SU-DHL-6 (cell line): Measurements from ENCODE around the gene PUS10.

Experiments used
- H2AFZ ChIP-seq: fragments of 200-600 bp; sonication (generic); 2 replicates; pipeline ENCODE4 v1.6.1; 2014; ENCODE audit warnings: low read depth, mild to moderate bottlenecking, moderate library complexity, mixed read lengths, antibody characterized with exemption, low read length; ENCODE audit not compliant: severe bottlenecking
- H3F3A ChIP-seq: fragments of 200-600 bp; shearing (Covaris generic); 2 replicates; pipeline ENCODE4 v1.6.0; 2016; ENCODE audit warnings: antibody characterized with exemption, mild to moderate bottlenecking; ENCODE audit not compliant: insufficient read depth
- H3K27ac ChIP-seq: fragments of 200-600 bp; sonication (generic); 2 replicates; pipeline ENCODE4 v1.5.1; 2016; ENCODE audit warnings: low read depth, mild to moderate bottlenecking, low read length, moderate library complexity, mixed read lengths
- H3K27me3 ChIP-seq: fragments of 200-600 bp; sonication (generic), shearing (Covaris generic); 2 replicates; pipeline ENCODE4 v1.6.0; 2014; ENCODE audit warnings: mild to moderate bottlenecking, low read length
- H3K36me3 ChIP-seq: fragments of 200-600 bp; sonication (generic); 2 replicates; pipeline ENCODE4 v1.6.1; 2014; ENCODE audit warnings: mild to moderate bottlenecking, low read length, mixed read lengths
- H3K4me2 ChIP-seq: fragments of 300-600, 200-600 bp; shearing (Covaris generic), sonication (generic); 2 replicates; pipeline ENCODE4 v1.6.0; 2014; ENCODE audit warnings: low read length, low read depth, mild to moderate bottlenecking; ENCODE audit not compliant: poor library complexity, severe bottlenecking
- H3K4me3 ChIP-seq: fragments of 200-600 bp; sonication (generic); 2 replicates; pipeline ENCODE4 v1.5.1; 2014; ENCODE audit warnings: antibody characterized with exemption, low read length, mild to moderate bottlenecking, mixed read lengths; ENCODE audit not compliant: insufficient read depth, poor library complexity, severe bottlenecking
- H3K79me2 ChIP-seq: fragments of 200-600 bp; sonication (generic); 2 replicates; pipeline ENCODE4 v1.6.1; 2014; ENCODE audit warnings: mild to moderate bottlenecking, low read length, moderate library complexity; ENCODE audit not compliant: insufficient read depth
- H3K9ac ChIP-seq: fragments of 200-600 bp; sonication (generic); 2 replicates; pipeline ENCODE4 v1.7.0; 2014; ENCODE audit warnings: mild to moderate bottlenecking, low read length
- H3K9me2 ChIP-seq: fragments of 200-600 bp; sonication (generic); replicated peaks from 2 replicates; pipeline ENCODE4 v1.6.1; 2014; ENCODE audit warnings: low read length; ENCODE audit not compliant: insufficient read depth
- H3K9me3 ChIP-seq: fragments of 200-600 bp; sonication (generic); 2 replicates; pipeline ENCODE4 v1.6.1; 2014; ENCODE audit warnings: low read length, mixed read lengths; ENCODE audit not compliant: insufficient read depth
- H4K20me1 ChIP-seq: fragments of 200-600 bp; sonication (generic); 2 replicates; pipeline ENCODE4 v1.6.1; 2014; ENCODE audit warnings: low read depth, mild to moderate bottlenecking, antibody characterized with exemption, low read length, moderate library complexity, mixed read lengths
- CTCF ChIP-seq: fragments of 200-600 bp; sonication (generic); IDR thresholded peaks from one replicate; pipeline ENCODE4 v1.5.1; 2017; ENCODE audit warnings: antibody characterized with exemption, mild to moderate bottlenecking, low read length, moderate library complexity; ENCODE audit not compliant: insufficient read depth, poor library complexity, severe bottlenecking
- EZH2phosphoT487 ChIP-seq: fragments of 200-600 bp; sonication (generic), shearing (Covaris generic); conservative IDR thresholded peaks from 2 replicates; pipeline ENCODE4 v1.6.1; 2018; ENCODE audit warnings: mild to moderate bottlenecking, antibody characterized with exemption, low read length, moderate library complexity, mixed read lengths

Gene PUS10

DNA sequence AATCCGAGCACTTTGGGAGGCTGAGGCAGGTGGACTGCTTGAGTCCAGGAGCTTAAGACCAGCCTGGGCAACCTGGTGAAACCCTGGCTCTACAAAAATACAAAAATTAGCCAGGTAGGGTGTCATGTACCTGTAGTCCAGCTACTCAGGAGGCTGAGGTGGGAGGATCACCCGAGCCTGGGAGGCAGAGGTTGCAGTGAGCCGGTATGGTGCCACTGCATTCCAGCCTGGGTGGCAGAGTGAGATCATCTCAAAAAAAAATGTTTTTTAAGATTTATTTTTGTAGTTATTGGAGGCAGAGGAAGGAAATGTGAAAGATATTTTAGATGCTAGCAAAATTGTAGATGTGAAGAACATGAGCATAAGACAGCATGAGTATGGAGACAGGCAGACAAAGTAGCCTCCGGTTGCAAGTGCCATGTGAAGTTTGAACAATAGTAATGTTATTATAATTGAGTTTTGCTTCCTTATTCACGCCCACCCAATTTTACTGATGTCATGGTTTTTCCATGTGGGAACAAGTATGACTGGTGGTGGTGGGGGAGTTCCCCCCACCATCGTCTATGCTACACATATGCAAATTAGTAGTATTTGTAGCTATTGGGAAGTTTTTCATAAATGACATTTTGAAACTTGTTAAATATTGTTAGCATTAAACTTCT is 118.7 kb downstream of the PUS10 start:
- no peaks in the 10 kb centered on the region for H3K27me3 ChIP-seq
- no peak overlapping the region for H3K9ac ChIP-seq
- peaks cover 55% of the 10 kb centered on the region for H4K20me1 ChIP-seq
- H3K9me3 ChIP-seq, result no peaks in the 10 kb centered on the region
- peaks cover 91% of the 10 kb centered on the region for H3K79me2 ChIP-seq
- peaks cover 63% of the 10 kb centered on the region for H3F3A ChIP-seq
- peak overlapping the region; percentile 37; the same call in 1 of the 2 replicates for H3K27ac ChIP-seq
- no peaks in the 10 kb centered on the region for H3K9me2 ChIP-seq
- no peak overlapping the region for H3K4me3 ChIP-seq
- H2AFZ ChIP-seq, result no peak overlapping the region
- TF ChIP-seq EZH2phosphoT487, result no peak
- TF ChIP-seq CTCF, result no peak
- H3K36me3 ChIP-seq, result peaks cover 84% of the 10 kb centered on the region
- H3K4me2 ChIP-seq, result no peak overlapping the region

DNA sequence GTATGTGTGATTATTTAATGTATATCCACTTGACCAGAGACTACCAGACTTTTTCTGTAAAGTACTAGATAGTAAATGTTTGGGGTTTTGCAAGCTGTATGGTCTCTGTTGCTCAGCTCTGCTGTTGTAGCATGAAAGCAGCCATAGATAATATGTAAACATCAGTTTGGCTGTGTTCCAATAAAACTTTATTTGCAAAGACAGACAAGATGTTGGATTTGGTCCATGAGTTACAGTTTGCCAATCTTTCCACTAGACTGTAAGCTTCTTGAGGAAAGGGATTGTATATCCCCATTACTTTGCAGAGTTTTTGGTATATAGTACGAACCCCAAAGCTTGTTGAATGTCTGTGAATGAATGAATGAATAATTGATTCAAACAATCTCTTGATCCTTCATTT is 119.5 kb downstream of the PUS10 start:
- Histone ChIP-seq H3K79me2 (peaks cover 95% of the 10 kb centered on the region), H3K9me3 (no peaks in the 10 kb centered on the region), H3K4me2 (no peak overlapping the region), H4K20me1 (peaks cover 59% of the 10 kb centered on the region), H3K27ac (no peak overlapping the region), H3K27me3 (no peaks in the 10 kb centered on the region), H3K9me2 (no peaks in the 10 kb centered on the region), H3K36me3 (peaks cover 87% of the 10 kb centered on the region), H3K9ac (no peak overlapping the region), H2AFZ (no peak overlapping the region), H3K4me3 (no peak overlapping the region), H3F3A (peaks cover 71% of the 10 kb centered on the region)
- TF ChIP-seq CTCF, result no peak
- TF ChIP-seq EZH2phosphoT487, result no peak
